Left renal cortex interstitium (tissue), 4 donors: ENCODE measurements around the gene KDF1. TPM values are rescaled to one million over a fixed set of nuclear protein-coding genes. Genes with fewer than 3 reads are reported as not detected.
"Not testable (repeated sequence)": the region's sequence is repeated elsewhere in the genome, so short reads cannot be mapped to it uniquely, and the experiment has no call there.

Source experiments
- DNase-seq, 4 donors: peaks; one replicate each; pipeline ENCODE4 v3.0.0-alpha.2; 2013; ENCODE audit warnings: low read depth in 4 of 4, low spot score in 2 of 4, missing footprints in 1 of 4
- polyA plus RNA-seq, 4 donors: library from polyadenylated mRNA; unstranded; fragments of 120-200 nt; gene quantifications; one replicate each; pipeline ENCODE4 v1.2.1, GENCODE V29; 2013; ENCODE audit not compliant: insufficient read length in 4 of 4

Gene KDF1
- polyA plus RNA-seq, 4 donors, result 8.8 to 11.7 (median 10.3) TPM

DNA sequence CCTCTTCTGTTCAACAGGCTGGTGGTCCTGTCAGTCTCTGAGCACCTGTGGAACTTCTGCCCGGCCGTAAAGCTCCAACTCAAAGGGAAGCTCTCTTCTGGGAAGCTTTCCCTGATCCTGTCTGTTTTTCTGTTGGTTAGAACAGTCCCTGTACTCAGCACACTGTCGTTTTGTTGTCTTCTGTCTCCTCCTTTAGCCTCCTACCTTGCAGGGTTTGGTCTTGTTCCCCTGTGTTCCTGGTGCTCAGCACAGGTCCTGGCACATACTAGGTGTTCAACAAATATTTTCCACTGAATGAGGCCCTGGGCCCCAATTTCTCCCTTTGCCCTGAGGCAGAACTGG, 328 bp upstream of the KDF1 start:
- no peak for DNase-seq

- DNase-seq, result no peak
These were observed 998 bp downstream of the KDF1 start for GRCh38 chr1:26959270-26959669.

DNA sequence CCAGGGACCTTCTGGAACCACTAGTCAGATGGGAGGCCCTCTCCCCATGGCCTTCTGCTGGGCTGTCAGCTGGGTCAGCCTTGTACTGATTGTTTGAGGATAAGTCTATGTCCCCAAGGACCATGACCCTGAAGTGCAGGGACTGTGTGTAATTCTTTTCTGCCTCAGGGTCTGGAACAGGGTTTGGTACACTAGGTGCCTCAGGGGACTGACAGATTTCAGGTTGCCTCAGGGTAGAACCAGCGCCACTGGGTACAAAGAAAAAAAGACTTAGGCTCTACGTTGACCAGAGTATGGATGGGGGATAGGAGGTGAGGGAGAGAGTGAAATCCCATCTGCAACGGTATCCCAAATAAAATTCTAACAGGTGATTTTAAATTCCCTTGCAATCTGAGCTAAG, 3.0 kb downstream of the KDF1 start:
- no peak for DNase-seq

- no peak for DNase-seq
These were observed 3.9 kb downstream of the KDF1 start for GRCh38 chr1:26956321-26956720.

DNA sequence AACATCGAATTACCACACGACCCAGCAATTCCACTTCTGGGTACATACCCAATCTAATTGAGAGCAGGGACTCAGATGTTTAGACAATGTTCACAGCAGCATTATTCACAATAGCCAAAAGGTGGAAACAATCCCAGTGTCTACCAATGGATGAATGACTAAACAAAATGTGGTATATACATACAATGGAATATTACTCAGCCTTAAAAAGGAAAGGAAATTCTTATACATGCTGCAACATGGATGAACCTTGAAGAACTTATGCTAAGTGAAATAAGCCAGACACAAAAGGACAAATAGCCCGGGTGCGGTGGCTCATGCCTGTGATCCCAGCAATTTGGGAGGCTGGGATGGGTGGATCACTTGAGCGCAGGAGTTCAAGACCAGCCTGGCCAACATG, 6.9 kb downstream of the KDF1 start:
- DNase-seq, result no peak

DNA sequence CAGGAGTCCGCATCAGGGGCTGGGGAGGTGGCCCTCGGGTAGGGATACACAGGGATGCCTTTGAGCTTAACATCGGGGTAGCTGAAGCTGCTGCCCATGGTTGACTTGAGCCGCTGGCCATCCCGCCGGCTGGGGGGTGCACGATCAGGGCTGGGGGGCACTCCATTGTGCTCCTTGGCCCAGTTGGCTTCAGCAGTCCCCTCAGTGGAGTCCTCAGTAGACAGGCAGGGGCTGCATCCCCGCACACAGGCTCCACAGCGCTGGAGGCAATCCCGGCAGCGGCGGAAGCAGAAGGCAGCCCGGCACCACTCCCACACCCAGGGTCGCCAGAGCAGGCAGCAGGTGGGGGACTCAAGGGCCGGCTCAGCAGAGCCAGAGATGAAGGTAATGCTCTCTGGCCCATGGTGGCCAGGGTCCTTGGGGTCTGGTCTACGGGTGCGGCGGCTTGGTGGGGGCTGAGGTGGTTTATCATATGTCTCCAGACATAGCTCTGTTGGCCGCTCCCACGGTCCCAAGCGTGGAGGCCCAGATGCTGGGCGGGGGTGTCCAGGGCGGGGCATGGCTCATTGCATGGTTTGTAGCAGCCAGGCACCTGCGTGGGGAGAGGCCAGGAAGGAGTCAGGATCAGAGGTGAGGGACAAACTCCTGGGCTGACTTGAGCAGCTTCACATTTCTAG, 8.3 kb downstream of the KDF1 start:
- DNase-seq, result no peak

DNA sequence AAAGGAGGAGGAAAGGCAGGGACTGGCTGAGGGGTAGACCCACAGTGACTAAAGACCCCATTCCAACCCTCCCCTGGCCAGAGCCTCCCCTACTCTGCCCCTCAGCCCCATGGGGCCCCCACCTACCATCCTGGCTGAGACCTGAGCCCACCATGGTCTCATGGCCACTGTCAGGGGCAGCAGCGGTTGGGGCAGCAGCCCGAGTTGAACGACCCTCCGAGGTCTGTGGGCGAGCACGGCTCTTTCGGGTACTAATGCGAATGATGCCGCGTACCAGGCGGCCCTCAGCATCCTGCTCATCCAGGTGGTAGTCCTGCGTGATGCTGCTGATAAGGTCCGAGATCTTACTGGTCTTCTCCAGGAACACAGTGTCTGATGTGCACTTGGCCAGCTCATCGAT, 9.1 kb downstream of the KDF1 start:
- DNase-seq, result no peak

DNA sequence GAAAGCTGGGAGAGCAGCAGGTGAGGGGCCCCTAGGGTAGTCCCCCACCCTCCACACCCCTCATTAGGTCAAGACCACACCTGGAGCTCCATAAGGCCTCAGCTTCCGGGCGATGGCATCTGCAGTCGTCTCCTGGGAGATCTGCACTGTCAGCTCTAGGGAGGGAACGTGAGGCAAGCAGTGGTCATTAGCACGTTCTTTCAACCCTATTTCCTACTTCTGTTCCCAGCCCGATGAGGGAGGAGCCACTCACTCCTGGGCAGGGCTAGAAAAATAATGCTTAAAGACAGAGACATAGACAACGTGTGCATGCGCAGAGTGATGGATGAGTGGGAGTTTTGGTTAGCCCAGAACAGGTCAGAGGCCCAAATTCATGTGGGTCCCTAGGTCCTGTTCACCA, 9.7 kb downstream of the KDF1 start:
- DNase-seq, result no peak

- no peak for DNase-seq
These were observed 10.3 kb downstream of the KDF1 start for GRCh38 chr1:26949926-26950319.

DNA sequence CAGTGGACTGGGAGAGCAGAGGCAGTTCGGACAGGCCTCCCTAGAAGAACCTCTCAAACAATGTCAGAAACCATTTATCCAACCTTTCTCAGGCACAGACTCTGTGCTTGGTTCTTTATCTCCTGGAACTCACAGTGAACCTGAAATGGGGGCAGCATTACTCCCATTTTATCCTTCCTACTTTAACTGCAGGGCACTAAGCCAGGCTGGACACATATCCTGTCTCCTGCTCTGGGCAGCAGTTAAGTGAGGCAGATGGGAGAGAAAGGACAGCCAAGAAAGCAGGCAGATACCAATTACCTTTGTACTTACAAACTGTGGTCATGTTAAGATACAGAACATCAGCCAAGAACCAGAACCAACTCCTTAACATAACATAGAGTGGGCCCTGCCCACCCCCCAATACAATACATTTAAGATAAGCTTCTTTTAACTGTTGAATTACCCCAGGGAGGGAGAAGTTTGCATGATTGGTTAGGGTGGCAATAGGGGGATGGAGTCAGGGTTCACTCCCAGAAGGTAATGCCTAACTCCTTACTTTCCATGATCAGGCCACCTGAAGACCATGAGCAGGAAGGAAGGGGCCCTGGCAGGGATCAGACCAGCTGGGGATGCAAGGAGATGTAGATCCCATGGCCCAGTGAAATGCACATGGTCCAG, 10.9 kb downstream of the KDF1 start:
- no peak for DNase-seq

- DNase-seq, result not testable (repeated sequence)
These were observed 11.6 kb downstream of the KDF1 start for GRCh38 chr1:26948725-26949057.

GRCh38 chr1:26946270-26946669, 14.0 kb downstream of the KDF1 start:
- no peak for DNase-seq

DNA sequence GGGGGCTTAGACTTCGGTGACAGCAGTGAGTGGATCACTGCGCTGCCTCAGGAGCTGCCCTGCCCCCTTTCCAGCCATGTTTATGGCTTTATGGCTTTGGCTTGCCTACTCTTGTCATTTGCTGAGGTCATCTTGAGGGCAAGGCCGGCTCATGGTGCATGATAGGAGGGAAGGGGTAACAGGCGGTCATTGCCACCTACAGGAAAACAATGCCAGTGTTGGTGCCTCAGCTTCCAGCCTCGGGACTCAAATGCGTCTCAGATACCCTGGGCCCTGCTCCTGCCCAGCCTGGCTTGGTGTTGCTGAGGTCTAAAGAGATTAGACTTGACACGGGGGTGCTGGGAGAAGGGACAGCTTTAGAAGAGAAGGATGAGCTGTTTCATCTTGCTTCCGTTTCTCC, 14.5 kb downstream of the KDF1 start:
- no peak for DNase-seq

- no peak for DNase-seq
These were observed 15.1 kb downstream of the KDF1 start for GRCh38 chr1:26945138-26945537.

DNA sequence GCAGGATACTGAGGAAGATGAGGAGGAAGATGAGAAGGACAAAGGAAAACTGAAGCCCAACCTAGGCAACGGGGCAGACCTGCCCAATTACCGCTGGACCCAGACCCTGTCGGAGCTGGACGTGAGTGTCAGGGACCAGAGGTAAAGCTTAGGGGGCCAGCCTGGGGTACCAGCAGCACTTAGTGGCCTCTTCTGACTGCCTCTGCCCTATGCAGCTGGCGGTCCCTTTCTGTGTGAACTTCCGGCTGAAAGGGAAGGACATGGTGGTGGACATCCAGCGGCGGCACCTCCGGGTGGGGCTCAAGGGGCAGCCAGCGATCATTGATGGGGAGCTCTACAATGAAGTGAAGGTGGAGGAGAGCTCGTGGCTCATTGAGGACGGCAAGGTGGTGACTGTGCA, 17.6 kb downstream of the KDF1 start:
- DNase-seq, result no peak

GRCh38 chr1:26941311-26941710, 19.0 kb downstream of the KDF1 start:
- no peak for DNase-seq

DNA sequence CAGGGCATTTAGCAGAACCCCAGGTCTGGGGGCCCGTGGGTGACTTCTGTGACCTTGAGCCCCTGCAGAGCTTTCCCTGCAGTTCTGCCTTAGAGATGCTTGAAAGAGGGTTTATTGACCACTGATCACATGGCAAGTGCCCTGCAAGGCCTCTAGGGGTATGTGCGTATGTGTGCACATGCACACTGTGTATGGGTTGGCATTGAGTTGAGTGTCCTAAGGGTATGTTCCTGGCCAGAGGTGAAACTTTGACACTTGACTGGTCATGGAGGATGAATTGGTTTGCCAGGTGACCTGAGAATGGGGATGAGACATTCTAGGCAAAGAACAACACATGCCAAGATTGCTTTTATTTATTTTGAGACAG, 21.6 kb downstream of the KDF1 start:
- no peak for DNase-seq

DNA sequence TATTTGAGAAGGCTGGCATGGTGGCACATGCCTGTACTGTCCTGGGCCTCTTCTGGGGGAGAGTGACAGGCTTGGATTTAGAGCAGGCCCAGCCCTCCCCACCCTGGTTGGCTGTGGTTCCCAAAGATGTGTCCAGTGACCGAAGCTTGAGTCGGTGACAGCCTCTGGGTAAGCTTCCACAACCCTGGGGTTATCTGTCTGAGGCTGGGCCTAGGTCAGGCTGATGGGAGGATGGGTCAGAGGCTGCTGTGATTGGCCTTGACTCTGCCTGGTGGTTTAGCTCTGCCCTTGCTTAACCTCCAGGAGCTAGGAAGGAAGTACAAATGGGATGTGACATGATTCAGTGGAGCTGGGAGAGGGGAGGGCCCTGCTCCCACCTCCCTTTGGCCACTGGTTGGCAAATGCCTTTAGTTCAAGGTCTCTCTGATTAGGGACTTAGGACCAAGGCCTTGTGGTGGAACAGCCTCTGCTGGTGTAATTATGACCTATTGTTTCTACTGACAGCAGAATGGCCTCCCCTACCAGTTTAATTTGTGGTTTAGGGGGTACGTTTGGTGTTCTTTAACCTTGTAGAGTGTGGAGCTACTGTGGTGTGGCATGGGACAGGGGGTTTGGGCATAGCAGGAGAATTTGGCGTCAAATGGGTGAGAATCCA, 22.1 kb downstream of the KDF1 start:
- DNase-seq, result no peak

DNA sequence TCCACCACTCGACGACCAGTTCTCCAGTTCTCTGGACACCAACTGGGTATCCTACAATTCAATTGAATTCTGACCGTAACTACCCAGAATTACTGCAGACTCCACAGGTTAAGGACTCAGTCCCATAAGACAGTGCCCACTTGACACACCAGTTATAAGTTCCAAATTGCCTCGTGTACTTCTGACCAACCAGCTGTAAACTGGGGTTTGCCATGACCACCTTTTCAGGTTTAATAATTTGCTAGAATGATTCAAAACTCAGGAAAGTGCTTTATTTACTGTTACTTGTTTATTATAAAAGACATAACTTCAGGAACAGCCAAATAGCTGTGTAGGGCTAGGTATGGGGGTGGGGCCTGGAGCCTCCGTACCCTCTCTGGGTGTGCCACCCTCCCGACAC, 23.4 kb downstream of the KDF1 start:
- DNase-seq, result no peak

GRCh38 chr1:26932531-26932930, 27.7 kb downstream of the KDF1 start:
- no peak for DNase-seq

- no peak for DNase-seq
These were observed 36.6 kb downstream of the KDF1 start for GRCh38 chr1:26923711-26924110.

DNA sequence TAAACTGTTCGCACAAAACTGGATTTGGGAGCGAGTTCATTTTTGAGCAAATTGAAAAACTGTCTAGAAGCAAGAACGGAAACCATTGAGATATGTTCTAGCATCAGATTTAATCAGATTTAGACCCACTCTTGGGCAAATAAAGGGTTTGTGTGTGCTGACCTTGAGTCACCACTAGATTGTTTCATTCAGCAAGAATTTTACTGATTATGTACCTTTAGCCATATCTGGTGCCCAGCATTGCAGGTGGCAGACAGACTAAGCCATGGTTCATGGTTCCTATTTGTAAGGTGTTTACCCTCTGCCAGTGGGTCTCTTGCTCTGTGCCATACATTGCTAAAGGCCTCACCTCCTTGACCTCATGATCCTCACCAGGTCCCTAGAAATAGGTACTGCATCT, 37.4 kb downstream of the KDF1 start:
- DNase-seq, result no peak

- no peak for DNase-seq
These were observed 37.9 kb downstream of the KDF1 start for GRCh38 chr1:26922431-26922729.
